H1 (cell line): ENCODE results near the gene MAN1C1. TPM values are rescaled to one million over a fixed set of nuclear protein-coding genes. Genes with fewer than 3 reads are reported as not detected.

Experiments
- CTCF ChIA-PET: fragments of 300-600 bp; sonication (Branson Sonifier 250); formaldehyde crosslinking; loops from one replicate; lab custom pipeline; 2021; ENCODE audit not compliant: partially characterized antibody; lab: Charles Lee
- POLR2A ChIA-PET: fragments of 300-600 bp; sonication (Branson Sonifier 250); formaldehyde crosslinking; loops from one replicate; lab custom pipeline; 2021; ENCODE audit warnings: inconsistent platforms; ENCODE audit not compliant: partially characterized antibody; lab: Charles Lee
- DNase-seq, 2 experiments: peaks; one replicate each; pipeline versions ENCODE4 v3.0.0 to v3.0.0-alpha.2; 2010 to 2022; ENCODE audit warnings: low spot score in 2 of 2, low read depth in 1 of 2, mixed read lengths in 1 of 2
- FAIRE-seq: peaks from 2 replicates; lab custom pipeline; 2011; peaks lifted over from hg19 to GRCh38; lab: Jason Lieb, UNC
- H2AFZ ChIP-seq: 2 replicates; pipeline ENCODE4 v1.8.1; 2012; ENCODE audit warnings: low read length, inconsistent platforms
- H2AK5ac ChIP-seq: 2 replicates; pipeline ENCODE4 v1.6.1; 2013; ENCODE audit warnings: low read depth, low read length
- H2BK120ac ChIP-seq: replicated peaks from 2 replicates; pipeline ENCODE3; 2013; ENCODE audit warnings: low read depth, low read length, inconsistent platforms
- H2BK12ac ChIP-seq: 2 replicates; pipeline ENCODE4 v1.6.1; 2013; ENCODE audit warnings: low read depth, low read length
- H2BK15ac ChIP-seq: 2 replicates; pipeline ENCODE4 v1.6.1; 2013; ENCODE audit warnings: low read length
- H2BK20ac ChIP-seq: 2 replicates; pipeline ENCODE4 v1.6.1; 2013; ENCODE audit warnings: low read length
- H2BK5ac ChIP-seq: 2 replicates; pipeline ENCODE4 v1.6.1; 2013; ENCODE audit warnings: low read depth, low read length
- H3K14ac ChIP-seq: 2 replicates; pipeline ENCODE4 v1.6.1; 2013; ENCODE audit warnings: inconsistent platforms; ENCODE audit not compliant: insufficient read length
- H3K18ac ChIP-seq: 2 replicates; pipeline ENCODE4 v1.6.1; 2013; ENCODE audit warnings: low read length; ENCODE audit errors: extremely low read depth
- H3K23ac ChIP-seq: 2 replicates; pipeline ENCODE4 v1.6.1; 2013; ENCODE audit warnings: inconsistent platforms; ENCODE audit not compliant: insufficient read length
- H3K23me2 ChIP-seq: 2 replicates; pipeline ENCODE4 v1.6.1; 2013; ENCODE audit warnings: low read depth, low read length
- H3K27ac ChIP-seq: 2 replicates; pipeline ENCODE4 v1.6.1; 2011; ENCODE audit warnings: low read depth, low read length, inconsistent platforms
- H3K27me3 ChIP-seq, 4 experiments: replicated peaks in 1 of 4; 1 replicate in 1 of 4; 2 replicates in 3 of 4; pipeline versions ENCODE4 v1.6.1 to v1.8.1; 2011 to 2013; ENCODE audit warnings: low read length in 3 of 4, mild to moderate bottlenecking in 3 of 4, inconsistent platforms in 2 of 4, mixed read lengths in 2 of 4, moderate library complexity in 1 of 4; ENCODE audit not compliant: control insufficient read depth in 3 of 4, insufficient read depth in 3 of 4; ENCODE audit errors: extremely low read depth in 1 of 4
- H3K36me3 ChIP-seq, 4 experiments: 2 replicates each; pipeline versions ENCODE4 v1.6.1 to v1.8.1; 2011 to 2013; ENCODE audit warnings: mild to moderate bottlenecking in 4 of 4, low read length in 3 of 4, moderate library complexity in 2 of 4, control low read depth in 1 of 4, inconsistent platforms in 1 of 4; ENCODE audit not compliant: insufficient read depth in 4 of 4, control insufficient read depth in 2 of 4
- H3K4ac ChIP-seq: replicated peaks from 2 replicates; pipeline ENCODE3; 2013; ENCODE audit warnings: low read length, low read depth, mixed read lengths, inconsistent platforms; ENCODE audit not compliant: insufficient read length
- H3K4me1 ChIP-seq, 4 experiments: replicated peaks in 1 of 4; 1 replicate in 1 of 4; 2 replicates in 3 of 4; pipeline versions ENCODE4 v1.6.1 to v1.8.1; 2011 to 2013; ENCODE audit warnings: low read length in 3 of 4, inconsistent platforms in 2 of 4, mixed read lengths in 1 of 4; ENCODE audit not compliant: insufficient read depth in 4 of 4, control insufficient read depth in 3 of 4
- H3K4me2 ChIP-seq, 2 experiments: 2 replicates each; pipeline versions ENCODE4 v1.6.1 to v1.8.1; 2011 to 2013; ENCODE audit warnings: low read depth in 2 of 2, low read length in 2 of 2, control low read depth in 1 of 2, inconsistent platforms in 1 of 2, mild to moderate bottlenecking in 1 of 2; ENCODE audit not compliant: insufficient read depth in 1 of 2
- H3K4me3 ChIP-seq, 4 experiments: fragments of 200-600, 300-600 bp in 1 of 4; sonication (generic), shearing (Covaris generic), sonication (Bioruptor Twin) in 1 of 4; 2 replicates each; pipeline versions ENCODE4 v1.5.1 to v1.8.1; 2011 to 2016; ENCODE audit warnings: low read length in 4 of 4, low read depth in 3 of 4, control low read depth in 2 of 4, inconsistent platforms in 2 of 4, mild to moderate bottlenecking in 2 of 4, mixed read lengths in 1 of 4, moderate library complexity in 1 of 4; ENCODE audit not compliant: insufficient read depth in 2 of 4; ENCODE audit errors: extremely low read depth in 1 of 4
- H3K56ac ChIP-seq: replicated peaks from 2 replicates; pipeline ENCODE3; 2013; ENCODE audit warnings: low read depth, mild to moderate bottlenecking, mixed read lengths, low read length, inconsistent platforms; ENCODE audit not compliant: insufficient read length
- H3K79me1 ChIP-seq: 2 replicates; pipeline ENCODE4 v1.6.1; 2013; ENCODE audit warnings: low read depth, low read length, control low read depth
- H3K79me2 ChIP-seq, 2 experiments: 2 replicates each; pipeline versions ENCODE4 v1.6.1 to v1.8.1; 2012 to 2013; ENCODE audit warnings: low read length in 2 of 2, mild to moderate bottlenecking in 2 of 2, inconsistent platforms in 1 of 2; ENCODE audit not compliant: insufficient read depth in 2 of 2, control insufficient read depth in 1 of 2
- H3K9ac ChIP-seq, 4 experiments: replicated peaks in 1 of 4; 1 replicate in 1 of 4; 2 replicates in 3 of 4; pipeline versions ENCODE4 v1.6.1 to v1.8.1; 2011 to 2013; ENCODE audit warnings: low read depth in 3 of 4, low read length in 3 of 4, control low read depth in 2 of 4, mild to moderate bottlenecking in 2 of 4, moderate library complexity in 2 of 4, inconsistent platforms in 1 of 4; ENCODE audit errors: extremely low read depth in 1 of 4
- H3K9me3 ChIP-seq, 2 experiments: 2 replicates each; pipeline versions ENCODE4 v1.6.1 to v1.8.1; 2012 to 2013; ENCODE audit warnings: mild to moderate bottlenecking in 2 of 2, moderate library complexity in 2 of 2, control low read depth in 1 of 2, inconsistent platforms in 1 of 2, low read depth in 1 of 2, low read length in 1 of 2, mixed read lengths in 1 of 2; ENCODE audit not compliant: insufficient read depth in 2 of 2
- H4K20me1 ChIP-seq, 2 experiments: replicated peaks in 1 of 2; 2 replicates each; pipeline versions ENCODE3 to v1.8.1; 2011 to 2013; ENCODE audit warnings: inconsistent platforms in 2 of 2, low read length in 2 of 2, mild to moderate bottlenecking in 1 of 2; ENCODE audit not compliant: insufficient read depth in 2 of 2, control insufficient read depth in 1 of 2
- H4K5ac ChIP-seq: 2 replicates; pipeline ENCODE4 v1.6.1; 2013; ENCODE audit warnings: low read length, low read depth, mixed read lengths, inconsistent platforms; ENCODE audit not compliant: insufficient read length
- H4K8ac ChIP-seq: 2 replicates; pipeline ENCODE4 v1.8.0; 2013; ENCODE audit warnings: mild to moderate bottlenecking, moderate library complexity, low read length, inconsistent platforms; ENCODE audit not compliant: insufficient read depth; ENCODE audit errors: extremely low read depth
- H4K91ac ChIP-seq: replicated peaks from 2 replicates; pipeline ENCODE3; 2013; ENCODE audit warnings: low read length, mixed read lengths, inconsistent platforms; ENCODE audit not compliant: insufficient read length
- ASH2L ChIP-seq: fragments of 200-600, 300-600 bp; sonication (generic); IDR thresholded peaks from one replicate; pipeline ENCODE4 v1.7.1; 2017; ENCODE audit warnings: low read length
- WGBS, 2 experiments: shearing (Covaris generic) in 1 of 2; methylation state at CpG; one replicate each; pipeline versions ENCODE4 v1.1.6 to v1.1.7; 2013 to 2015; ENCODE audit warnings: low lambda C conversion rate in 2 of 2, mixed read lengths in 2 of 2, inconsistent platforms in 1 of 2, low coverage in 1 of 2, missing lambda C conversion rate in 1 of 2; ENCODE audit not compliant: insufficient replicate concordance in 2 of 2, insufficient coverage in 1 of 2, insufficient read length in 1 of 2; ENCODE audit errors: extremely low coverage in 1 of 2, missing lambda C conversion rate in 1 of 2; 5-methylcytosine and 5-hydroxymethylcytosine counted together
- polyA plus RNA-seq, 7 experiments: library from polyadenylated mRNA; depleted of rRNA in 3 of 7; stranded (reverse) in 5 of 7; unstranded in 2 of 7; fragments of >200 nt in 5 of 7; fragments of 200-250 nt in 2 of 7; gene quantifications; 1 replicate in 5 of 7; 2 replicates in 1 of 7; 4 replicates in 1 of 7; pipeline versions ENCODE4 v1.2.1 to v1.2.3, GENCODE V29; 2011 to 2013; ENCODE audit warnings: missing spikeins in 2 of 7, mixed read lengths in 2 of 7
- total RNA-seq: library from RNA; stranded (reverse); fragmentation: NEBNext Ultra II Directional; extraction: Animal tissue kit (Norgen Biotek cat#: 25700); gene quantifications from 2 replicates; pipeline ENCODE4 v1.2.1, GENCODE V29; 2021

MAN1C1 gene
- total and polyA plus RNA-seq, 2 of the 8 experiments (the other 6 are each of a cell fraction or from before 2014, with no cell fraction given): 7.8 to 15.2 TPM

DNA sequence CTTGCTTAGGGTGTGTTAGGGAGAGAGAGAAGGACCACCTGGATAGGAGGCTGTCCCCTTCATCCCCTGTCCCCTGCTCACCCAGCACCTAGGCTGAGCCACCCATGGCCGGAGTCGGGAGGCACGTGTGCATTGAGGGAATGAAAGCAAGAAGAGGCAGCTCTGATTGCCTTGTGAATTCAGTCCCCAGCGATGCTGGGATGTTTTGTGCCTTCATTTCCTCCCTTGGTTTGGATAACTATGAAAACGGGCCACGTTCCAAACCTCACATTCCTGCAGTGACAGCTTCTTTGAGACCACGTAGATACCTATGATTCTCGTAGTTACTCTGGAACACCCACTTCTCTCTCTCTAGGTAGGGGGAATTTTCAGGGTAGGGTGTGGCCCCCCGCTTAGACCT, 67.1 kb downstream of the MAN1C1 start:
- Histone ChIP-seq H3K27me3 (no peaks in the 10 kb centered on the region; a peak in 1 of 7 replicates), H4K91ac (no peak overlapping the region), H3K23ac (no peak overlapping the region), H3K79me1 (no peaks in the 10 kb centered on the region), H3K14ac (no peak overlapping the region), H4K5ac (no peak overlapping the region), H3K36me3 (no peaks in the 10 kb centered on the region), H3K56ac (no peak overlapping the region), H3K4me2 (no peak overlapping the region), H2BK15ac (no peak overlapping the region), H2BK5ac (no peak overlapping the region), H3K23me2 (no peaks in the 10 kb centered on the region), H2BK20ac (no peak overlapping the region), H3K4me3 (no peak overlapping the region), H2BK120ac (no peak overlapping the region), H3K79me2 (no peaks in the 10 kb centered on the region), H4K8ac (no peak overlapping the region), H3K4ac (no peak overlapping the region), H3K4me1 (no peaks in the 10 kb centered on the region), H3K27ac (no peak overlapping the region), H2BK12ac (no peak overlapping the region), H3K9me3 (no peaks in the 10 kb centered on the region), H3K18ac (no peak overlapping the region), H2AK5ac (no peak overlapping the region), H2AFZ (no peak overlapping the region), H3K9ac (no peak overlapping the region), H4K20me1 (no peaks in the 10 kb centered on the region)
- CTCF ChIA-PET: interaction anchor here (0.7 to 5.5 kb wide), 9 partner anchors 10 to 126 kb away, joined by 3 to 36 read pairs (median 3); no protein-coding TSS in a partner anchor
- 75% methylated on average over 9 of the region's 9 CpGs; no CpG with 5 or more reads in 1 of the 2 experiments for WGBS, 2 experiments
- POLR2A ChIA-PET: interaction anchor here (1.1 to 1.8 kb wide), 2 partner anchors 8 to 13 kb away, joined by 3 to 6 read pairs; no protein-coding TSS in a partner anchor
- FAIRE-seq: no peak
- DNase-seq: no peak
- TF ChIP-seq ASH2L: no peak
